Measurements from ENCODE around the gene SBNO2. TPM values are rescaled to one million over a fixed set of nuclear protein-coding genes. Genes with fewer than 3 reads are reported as not detected.
"Not testable (repeated sequence)": the region's sequence is repeated elsewhere in the genome, so short reads cannot be mapped to it uniquely, and the experiment has no call there.

SBNO2 gene
- total and polyA plus RNA-seq, 2 donors (not counting 3 experiments of a cell fraction or from before 2014, with no cell fraction given): 31.4 to 65.7 TPM

DNA sequence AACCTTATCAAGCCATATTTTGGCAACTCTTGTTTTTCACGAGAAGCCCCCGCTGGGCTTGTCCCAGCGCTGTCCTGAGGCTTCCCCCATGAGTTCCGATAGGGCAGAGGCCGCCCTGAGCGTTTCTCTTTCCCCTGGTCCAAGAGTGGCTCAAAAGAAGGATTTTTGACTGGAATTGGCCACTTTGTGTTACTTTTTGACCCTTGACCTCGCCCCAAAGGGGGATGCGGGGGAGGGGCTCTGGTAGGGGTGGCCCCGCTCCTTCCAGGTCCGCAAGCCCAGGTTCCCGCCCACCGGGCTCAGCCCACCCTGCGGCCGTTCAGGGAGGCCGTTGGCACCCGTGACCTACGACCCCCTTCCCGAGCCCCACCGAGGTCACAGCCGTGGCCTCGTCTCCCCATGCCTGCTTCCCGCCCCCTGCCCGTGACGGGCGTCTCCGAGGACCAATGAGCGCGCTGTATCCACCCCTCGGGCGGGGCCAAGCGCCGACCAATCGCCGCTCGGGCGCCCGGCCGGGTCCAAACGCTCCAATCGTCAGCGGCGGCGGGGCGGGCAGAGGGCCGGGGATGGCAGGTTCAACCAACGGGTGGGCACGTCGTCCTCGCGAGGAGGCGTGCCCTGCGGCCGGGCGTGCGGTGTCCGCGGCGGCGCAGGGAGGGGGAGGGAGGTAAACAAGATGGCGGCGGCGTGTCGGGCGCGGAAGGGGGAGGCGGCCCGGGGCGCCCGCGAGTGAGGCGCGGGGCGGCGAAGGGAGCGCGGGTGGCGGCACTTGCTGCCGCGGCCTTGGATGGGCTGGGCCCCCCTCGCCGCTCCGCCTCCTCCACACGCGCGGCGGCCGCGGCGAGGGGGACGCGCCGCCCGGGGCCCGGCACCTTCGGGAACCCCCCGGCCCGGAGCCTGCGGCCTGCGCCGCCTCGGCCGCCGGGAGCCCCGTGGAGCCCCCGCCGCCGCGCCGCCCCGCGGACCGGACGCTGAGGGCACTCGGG is 31.3 kb upstream of the SBNO2 start, which contains the start of gene STK11:
Gene STK11 (plus strand): TSS at position 665 of the 986 bp plus-strand sequence. CDS start 1,136 bp downstream, outside the sequence.
- Histone ChIP-seq H3K79me2 (ENCODE audit: control insufficient read depth, insufficient read depth, low read length) (peaks cover 42% of the 10 kb centered on the region), H3K27me3 (ENCODE audit: control insufficient read depth in 2 of 2, insufficient read depth in 2 of 2, low read length in 2 of 2) (no peaks in the 10 kb centered on the region), H3K36me3 (ENCODE audit: control insufficient read depth in 2 of 2, extremely low read depth in 1 of 2, insufficient read depth in 2 of 2, low read length in 2 of 2) (peaks cover 0 to 4% of the 10 kb centered on the region in 2 experiments), H3K27ac (ENCODE audit: insufficient read depth, low read depth, low read length) (peak within 1 kb of the TSS; percentile 35), H2AFZ (ENCODE audit: low read depth, low read length) (peak within 1 kb of the TSS; percentile 69), H3K4me3 (replicated peaks in 1 of 3; ENCODE audit: insufficient read depth in 1 of 3, low read depth in 1 of 3, low read length in 3 of 3) (peak within 1 kb of the TSS; percentile 76 to 88 (median 86)), H3K9ac (replicated peaks; ENCODE audit: extremely low read depth, insufficient read depth, low read length) (peak within 1 kb of the TSS; percentile 79), H3K4me2 (ENCODE audit: insufficient read depth, low read length) (peak within 1 kb of the TSS; percentile 77), H3K9me3 (replicated peaks; ENCODE audit: control insufficient read depth, insufficient read depth, low read length) (no peaks in the 10 kb centered on the region), H3K4me1 (ENCODE audit: control insufficient read depth, extremely low read depth, insufficient read depth, low read length) (peaks cover 22% of the 10 kb centered on the region), H4K20me1 (replicated peaks; ENCODE audit: control insufficient read depth, extremely low read depth, insufficient read depth, low read length) (no peaks in the 10 kb centered on the region), H3K9me1 (replicated peaks; ENCODE audit: control insufficient read depth, extremely low read depth, insufficient read depth, low read length) (no peaks in the 10 kb centered on the region)
- no TSS peak for BruUV-seq (replicated peaks)
- dilution Hi-C loops (cut with MboI; ENCODE audit: extremely low pct_ligation_motif_present, low sequenced_read_pairs): no loop called here
- TF ChIP-seq, protein P1, sequence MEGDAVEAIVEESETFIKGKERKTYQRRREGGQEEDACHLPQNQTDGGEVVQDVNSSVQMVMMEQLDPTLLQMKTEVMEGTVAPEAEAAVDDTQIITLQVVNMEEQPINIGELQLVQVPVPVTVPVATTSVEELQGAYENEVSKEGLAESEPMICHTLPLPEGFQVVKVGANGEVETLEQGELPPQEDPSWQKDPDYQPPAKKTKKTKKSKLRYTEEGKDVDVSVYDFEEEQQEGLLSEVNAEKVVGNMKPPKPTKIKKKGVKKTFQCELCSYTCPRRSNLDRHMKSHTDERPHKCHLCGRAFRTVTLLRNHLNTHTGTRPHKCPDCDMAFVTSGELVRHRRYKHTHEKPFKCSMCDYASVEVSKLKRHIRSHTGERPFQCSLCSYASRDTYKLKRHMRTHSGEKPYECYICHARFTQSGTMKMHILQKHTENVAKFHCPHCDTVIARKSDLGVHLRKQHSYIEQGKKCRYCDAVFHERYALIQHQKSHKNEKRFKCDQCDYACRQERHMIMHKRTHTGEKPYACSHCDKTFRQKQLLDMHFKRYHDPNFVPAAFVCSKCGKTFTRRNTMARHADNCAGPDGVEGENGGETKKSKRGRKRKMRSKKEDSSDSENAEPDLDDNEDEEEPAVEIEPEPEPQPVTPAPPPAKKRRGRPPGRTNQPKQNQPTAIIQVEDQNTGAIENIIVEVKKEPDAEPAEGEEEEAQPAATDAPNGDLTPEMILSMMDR (IDR thresholded peaks at IDR 0.05; ENCODE audit: extremely low read depth in 1 of 2, insufficient read depth in 1 of 2, low read depth in 1 of 2, low read length in 2 of 2): no peak
- TF ChIP-seq POLR2A (IDR thresholded peaks at IDR 0.05; ENCODE audit: low read depth, low read length) (peak; percentile 64), FOS (IDR thresholded peaks at IDR 0.05; ENCODE audit: borderline replicate concordance, insufficient read depth, low read length) (no peak), GATA2 (IDR thresholded peaks at IDR 0.05; ENCODE audit: insufficient read depth, insufficient read length, low read depth, low read length) (no peak), POLR2AphosphoS5 (IDR thresholded peaks at IDR 0.05; ENCODE audit: insufficient read depth, low read depth, low read length) (peak; percentile 79), JUN (IDR thresholded peaks at IDR 0.05; ENCODE audit: borderline replicate concordance, insufficient read depth, insufficient read length, low read depth) (no peak), MYC (IDR thresholded peaks at IDR 0.05; ENCODE audit: low read depth, low read length) (no peak), EZH2 (IDR thresholded peaks at IDR 0.05; ENCODE audit: borderline replicate concordance, low read depth, low read length, severe bottlenecking) (no peak)
- TF ChIP-seq, protein P2, sequence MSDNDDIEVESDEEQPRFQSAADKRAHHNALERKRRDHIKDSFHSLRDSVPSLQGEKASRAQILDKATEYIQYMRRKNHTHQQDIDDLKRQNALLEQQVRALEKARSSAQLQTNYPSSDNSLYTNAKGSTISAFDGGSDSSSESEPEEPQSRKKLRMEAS (IDR thresholded peaks at IDR 0.05; ENCODE audit: insufficient read depth, insufficient read length): no peak
- ChIA-PET POLR2A (no interaction called here), CTCF (interaction anchor here (1.0 kb wide), 1 partner anchor 10 kb away, joined by 4 read pairs; no protein-coding TSS in a partner anchor)
- DNase-seq (ENCODE audit: low read depth, low spot score) (peak; percentile 97), FAIRE-seq (peak; percentile 97)
- intact Hi-C loops (cut with micrococcal nuclease): loop anchor here (1.0 kb wide), 1 partner anchor 104 kb away; no protein-coding TSS in a partner anchor

DNA sequence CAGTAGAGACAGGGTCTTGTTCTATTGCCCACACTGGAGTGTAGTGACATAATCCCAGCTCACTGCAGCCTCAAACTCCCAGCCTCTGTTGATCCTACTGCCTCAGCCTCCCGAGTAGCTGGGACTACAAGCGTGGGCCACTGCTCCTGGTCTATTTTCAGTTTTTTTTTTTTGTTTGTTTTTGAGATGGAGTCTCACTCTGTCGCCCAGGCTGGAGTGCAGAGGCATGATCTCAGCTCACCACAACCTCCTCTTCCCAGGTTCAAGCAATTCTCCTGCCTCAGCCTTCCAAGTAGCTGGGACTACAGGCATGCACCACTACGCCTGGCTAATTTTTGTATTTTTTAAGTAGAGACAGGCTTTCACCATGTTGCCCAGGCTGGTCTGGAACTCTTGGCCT is 26.5 kb upstream of the SBNO2 start:
- CTCF ChIA-PET: interaction anchor here (2.9 kb wide), 1 partner anchor 87 kb away, joined by 11 read pairs; no protein-coding TSS in a partner anchor
- H3K4me3 ChIP-seq (replicated peaks in 1 of 3; ENCODE audit: insufficient read depth in 1 of 3, low read depth in 1 of 3, low read length in 3 of 3); H3K9me1 ChIP-seq (replicated peaks; ENCODE audit: control insufficient read depth, extremely low read depth, insufficient read depth, low read length); H3K27me3 ChIP-seq (ENCODE audit: control insufficient read depth in 2 of 2, insufficient read depth in 2 of 2, low read length in 2 of 2); H3K79me2 ChIP-seq (ENCODE audit: control insufficient read depth, insufficient read depth, low read length); H3K36me3 ChIP-seq (ENCODE audit: control insufficient read depth in 2 of 2, extremely low read depth in 1 of 2, insufficient read depth in 2 of 2, low read length in 2 of 2); DNase-seq (ENCODE audit: low read depth, low spot score); H3K4me2 ChIP-seq (ENCODE audit: insufficient read depth, low read length); FAIRE-seq; H4K20me1 ChIP-seq (replicated peaks; ENCODE audit: control insufficient read depth, extremely low read depth, insufficient read depth, low read length); H2AFZ ChIP-seq (ENCODE audit: low read depth, low read length); H3K9ac ChIP-seq (replicated peaks; ENCODE audit: extremely low read depth, insufficient read depth, low read length); H3K9me3 ChIP-seq (replicated peaks; ENCODE audit: control insufficient read depth, insufficient read depth, low read length); intact Hi-C loops (cut with micrococcal nuclease); H3K27ac ChIP-seq (ENCODE audit: insufficient read depth, low read depth, low read length); BruUV-seq (replicated peaks); POLR2A ChIA-PET; dilution Hi-C loops (cut with MboI; ENCODE audit: extremely low pct_ligation_motif_present, low sequenced_read_pairs): not testable (repeated sequence)
- H3K4me1 ChIP-seq (ENCODE audit: control insufficient read depth, extremely low read depth, insufficient read depth, low read length): peaks cover 11% of the 10 kb centered on the region

Measured in endothelial cell of umbilical vein (primary cell).